DMS79 (cell line): ENCODE data around the gene STEAP1B.
"Not testable (repeated sequence)": the region's sequence is repeated elsewhere in the genome, so short reads cannot be mapped to it uniquely, and the experiment has no call there.

Experiments
- DNase-seq: peaks from one replicate; lab custom pipeline; 2025; lab: John Stamatoyannopoulos, UW

STEAP1B gene

DNA sequence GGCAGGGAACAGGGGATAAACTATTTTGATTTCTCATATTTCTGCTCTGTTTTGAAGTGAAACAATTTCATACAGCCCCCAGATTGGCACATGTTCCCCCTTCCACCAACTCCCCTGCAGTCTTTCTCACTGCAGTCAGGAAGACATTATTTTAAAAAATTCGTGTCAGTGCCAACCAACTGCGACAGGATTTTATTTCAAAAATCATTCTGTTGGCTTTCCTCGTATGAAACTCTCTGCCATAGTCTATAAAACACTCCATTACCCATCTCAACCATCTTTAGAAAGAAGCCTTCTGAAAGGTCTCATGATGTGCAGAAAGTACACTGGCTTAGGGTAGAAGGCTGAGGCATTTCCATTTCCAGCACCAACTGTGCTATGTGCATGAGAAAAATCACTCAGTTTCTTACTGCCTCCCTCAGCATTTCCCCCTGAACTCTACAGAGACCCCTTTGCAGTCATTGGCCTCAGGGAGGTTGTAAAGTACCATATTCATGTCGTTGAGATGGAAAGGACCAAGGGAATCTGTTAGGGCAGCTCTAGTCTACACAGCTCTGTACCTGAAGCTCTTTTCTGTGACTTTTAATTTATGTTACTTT is 46.9 kb downstream of the STEAP1B start:
- no peak for DNase-seq

DNA sequence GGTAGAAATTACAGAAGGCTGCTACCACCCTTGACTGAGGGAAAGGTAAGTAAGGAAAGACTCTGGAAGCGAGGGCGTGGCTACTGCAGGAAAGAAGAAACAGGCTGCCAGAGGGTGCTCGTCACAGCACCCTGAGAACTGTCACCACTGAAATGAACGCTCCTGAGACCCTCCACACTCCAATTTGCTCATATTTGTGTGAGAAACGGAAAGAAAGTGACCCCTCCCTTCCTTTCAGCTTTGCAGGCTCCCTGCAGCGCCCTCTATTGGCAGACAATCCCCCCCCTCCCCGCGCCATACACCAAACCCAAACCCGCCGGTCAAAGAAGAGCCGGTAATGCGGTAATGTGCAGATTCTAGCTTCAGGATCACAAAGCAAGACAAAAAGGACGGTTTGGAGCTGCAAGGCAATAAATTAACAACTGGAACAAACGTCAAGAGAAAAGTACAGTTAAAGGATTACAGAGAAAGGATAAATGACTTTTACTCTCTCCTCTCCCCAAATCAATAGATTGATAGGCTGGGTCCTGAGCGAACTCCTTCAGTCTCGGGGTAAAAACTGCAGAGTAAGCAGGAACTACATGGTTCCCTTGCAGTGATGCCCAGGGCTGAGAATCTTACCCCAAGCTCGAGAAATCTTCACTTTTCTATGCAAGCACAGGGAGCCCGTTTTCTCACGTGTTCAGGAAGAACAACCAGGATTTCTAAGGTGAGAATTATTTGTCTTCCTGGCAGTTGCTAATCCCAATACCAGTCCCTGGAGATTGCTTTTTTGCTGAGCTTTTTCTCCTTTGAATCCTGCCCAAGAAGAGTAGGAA is 47.6 kb downstream of the STEAP1B start:
- DNase-seq = no peak

DNA sequence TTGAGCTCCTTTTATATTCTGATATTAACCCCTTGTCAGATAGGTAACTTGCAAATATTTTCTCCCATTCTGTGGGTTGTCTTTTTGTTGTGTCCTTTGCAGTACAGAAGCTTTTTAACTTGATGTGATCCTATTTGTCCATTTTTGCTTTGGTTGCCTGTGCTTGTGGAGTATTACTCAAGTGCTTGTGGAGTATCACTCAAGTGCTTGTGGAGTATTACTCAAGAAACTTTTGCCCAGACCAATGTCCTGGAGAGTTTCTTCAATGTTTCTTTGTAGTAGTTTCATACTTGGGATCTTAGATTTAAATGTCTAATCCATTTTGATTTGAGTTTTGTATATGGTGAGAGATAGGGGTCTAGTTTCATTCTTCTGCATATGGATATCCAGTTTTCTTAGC is 50.0 kb downstream of the STEAP1B start:
- DNase-seq = peak; percentile 3

DNA sequence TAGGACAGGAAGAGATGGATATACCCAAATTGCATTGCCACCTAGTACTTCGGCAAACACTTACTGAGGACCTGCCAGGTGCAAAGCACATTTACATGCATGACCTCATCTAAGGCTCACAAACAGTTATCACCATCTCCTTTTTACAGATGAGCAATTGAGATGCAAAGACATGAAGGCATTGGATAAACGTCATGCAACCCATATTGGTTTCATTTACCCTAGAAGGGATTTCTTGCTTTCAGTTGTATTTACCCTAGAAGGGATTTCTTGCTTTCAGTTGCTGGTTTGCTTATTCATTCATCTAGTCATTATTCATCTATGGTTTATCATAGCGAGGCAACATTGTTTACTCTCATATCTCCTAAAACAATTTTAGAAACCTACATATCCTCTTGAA is 52.2 kb downstream of the STEAP1B start:
- no peak for DNase-seq

DNA sequence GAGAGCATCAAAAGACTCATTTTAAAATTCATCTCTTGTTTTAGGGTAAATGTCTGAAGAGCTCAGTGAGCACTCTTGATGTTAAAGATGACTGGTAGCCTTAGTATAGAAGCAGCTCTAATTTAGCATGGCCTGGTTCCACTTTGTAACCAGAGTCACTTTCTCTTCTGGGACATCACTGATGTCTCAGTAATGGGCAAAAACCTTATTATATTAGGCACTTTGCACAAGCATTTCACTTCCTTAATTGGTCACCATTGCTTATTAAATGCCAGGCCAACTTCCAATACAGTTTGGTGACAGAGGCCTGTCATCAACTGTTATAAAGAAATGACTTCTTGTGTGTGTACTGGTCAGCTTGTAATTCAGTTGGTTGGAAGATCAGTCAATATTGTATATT is 53.0 kb downstream of the STEAP1B start:
- no peak for DNase-seq

DNA sequence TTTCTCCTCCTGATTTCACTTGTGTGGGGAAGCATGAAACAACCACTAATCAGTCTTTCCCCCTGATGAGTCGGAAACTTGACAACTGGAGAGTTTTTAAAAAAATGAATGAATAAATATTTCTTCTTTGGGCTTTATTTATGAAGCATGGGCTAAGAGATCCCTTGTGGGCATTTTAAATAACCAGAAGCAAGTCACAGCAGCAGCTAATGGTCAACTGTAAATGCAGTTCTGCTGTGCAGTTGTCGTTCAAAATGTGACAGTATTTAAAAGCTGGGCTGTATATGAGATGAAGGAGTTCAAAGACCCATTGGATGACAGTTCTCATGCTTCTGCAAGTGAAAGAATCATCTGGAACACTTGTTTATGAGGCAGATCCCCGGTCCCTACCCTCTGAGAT is 54.1 kb downstream of the STEAP1B start:
- DNase-seq = no peak

DNA sequence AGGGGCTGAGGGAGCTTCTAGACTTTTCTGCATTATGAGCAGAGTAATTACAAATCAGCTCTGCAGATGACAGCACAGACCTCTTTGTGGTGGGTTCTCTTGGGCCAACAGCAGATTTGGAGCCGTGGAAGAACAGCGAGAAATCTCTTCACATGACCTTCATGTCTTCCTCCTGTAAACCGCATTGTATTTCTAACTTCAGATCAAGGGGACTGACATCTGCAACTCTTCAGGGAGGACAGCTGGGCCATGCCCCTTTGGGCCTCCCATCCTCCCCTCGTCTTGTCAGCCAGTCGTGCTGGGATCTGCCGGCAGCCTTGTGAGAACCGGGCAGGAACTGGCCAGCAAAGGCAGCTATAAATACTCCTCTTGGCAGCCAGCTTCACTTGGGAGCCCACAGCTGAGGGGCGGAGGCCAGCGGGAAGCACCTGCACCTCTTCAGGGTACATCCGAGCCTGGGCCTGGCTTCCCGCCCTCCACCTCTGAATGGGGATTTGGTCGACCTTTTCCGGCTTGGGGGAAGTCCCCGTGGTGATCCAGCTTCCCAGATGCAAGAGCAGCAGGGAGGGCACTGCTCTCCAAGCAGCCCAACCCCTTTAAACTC is 54.7 kb downstream of the STEAP1B start:
- peak; percentile 28 for DNase-seq

DNA sequence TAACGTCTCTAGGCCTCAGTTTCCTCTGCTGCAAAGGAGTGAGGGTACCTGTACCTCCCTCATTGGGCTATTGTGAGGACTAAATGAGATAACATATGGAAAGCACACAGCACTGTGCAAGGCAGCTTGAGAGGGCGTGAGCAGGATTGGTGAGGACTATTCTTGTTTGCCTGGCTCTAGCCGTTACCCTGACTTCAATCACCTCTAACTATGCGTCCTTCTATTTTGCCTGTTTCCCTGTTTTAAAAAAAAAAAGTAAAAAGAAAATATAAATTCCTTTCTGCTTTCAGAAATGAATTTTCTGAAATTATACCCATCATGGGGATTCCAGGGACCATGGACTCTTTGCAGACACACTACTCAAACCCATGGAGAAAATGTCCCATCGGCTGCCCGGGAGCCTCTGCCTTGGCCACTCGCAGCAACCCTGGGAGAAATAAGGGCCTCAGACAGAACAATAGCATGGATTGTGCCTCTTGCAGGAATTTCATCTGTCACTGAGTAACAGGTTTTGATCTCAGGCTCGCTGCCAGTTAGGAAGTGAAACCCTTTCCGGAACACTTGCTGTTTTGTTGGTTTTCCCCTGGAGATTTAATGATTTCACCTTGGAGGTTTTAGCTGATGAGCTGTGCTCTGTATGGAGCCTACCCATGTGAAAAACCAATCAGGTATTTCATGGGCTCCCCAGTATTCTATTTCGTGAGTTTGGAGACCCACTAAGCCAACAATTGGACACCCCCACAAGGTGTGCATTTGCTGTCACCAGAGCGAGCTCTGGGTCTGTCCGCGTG is 55.6 kb downstream of the STEAP1B start:
- no peak for DNase-seq

DNA sequence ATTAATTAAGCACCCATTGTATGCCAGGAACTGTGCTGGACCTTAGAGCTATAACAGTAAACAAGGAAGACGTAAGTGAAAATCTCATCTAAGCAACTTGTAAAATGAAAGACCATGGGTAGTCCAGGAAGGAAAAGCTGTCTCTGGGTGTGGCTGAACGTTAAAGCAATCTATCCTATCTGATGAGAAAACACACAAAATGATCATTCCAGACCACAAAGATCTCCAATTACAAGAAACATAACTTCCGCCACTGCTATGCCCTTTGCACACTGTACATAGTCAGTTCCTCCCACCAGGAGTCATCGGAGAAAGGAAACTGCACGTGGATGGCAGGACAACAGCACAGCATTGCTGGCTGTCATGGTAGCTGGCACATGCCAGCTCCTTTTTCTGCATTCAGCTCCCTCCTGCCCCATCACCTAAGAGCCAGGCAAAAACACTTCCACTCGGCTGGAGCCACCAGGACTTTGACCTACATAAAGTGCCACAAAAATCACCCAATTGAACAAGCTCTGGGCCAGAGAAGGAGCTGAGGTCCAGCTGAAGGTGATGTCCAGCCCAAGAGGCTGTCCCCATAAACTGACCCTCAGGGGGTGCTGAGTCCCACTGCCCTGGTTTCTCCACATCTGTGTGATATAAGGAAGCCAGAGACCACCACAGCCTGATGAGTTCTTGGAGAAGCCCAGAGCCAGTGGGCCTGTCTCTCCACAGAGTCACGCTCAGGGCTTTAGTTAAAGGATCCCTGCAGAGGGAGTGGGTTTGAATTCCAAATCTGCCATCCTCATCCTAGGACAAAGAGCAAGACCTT is 56.4 kb downstream of the STEAP1B start:
- DNase-seq = no peak

DNA sequence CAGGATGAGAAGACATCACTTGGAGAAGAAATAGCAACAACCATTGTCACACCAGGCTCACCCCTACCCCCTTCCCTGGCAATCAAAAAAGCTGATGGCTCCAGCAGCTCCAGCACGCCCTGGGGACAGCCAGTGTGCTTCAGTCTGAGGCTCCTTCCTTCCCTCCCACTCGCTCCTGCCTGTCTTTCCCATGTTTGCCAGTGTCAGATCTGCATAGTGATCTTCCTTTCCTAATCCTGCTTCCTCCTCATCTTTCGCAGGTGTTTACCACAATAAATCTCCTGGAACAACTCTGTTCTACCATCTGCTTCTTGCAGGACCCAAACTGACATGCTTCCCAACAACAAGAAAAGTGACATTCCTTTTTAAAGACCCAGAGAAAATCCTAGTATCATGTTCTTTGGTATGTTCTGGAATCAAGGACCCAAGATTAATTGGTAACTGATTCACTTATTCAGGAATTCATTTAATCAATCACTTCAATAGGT is 57.1 kb downstream of the STEAP1B start:
- DNase-seq = no peak

DNA sequence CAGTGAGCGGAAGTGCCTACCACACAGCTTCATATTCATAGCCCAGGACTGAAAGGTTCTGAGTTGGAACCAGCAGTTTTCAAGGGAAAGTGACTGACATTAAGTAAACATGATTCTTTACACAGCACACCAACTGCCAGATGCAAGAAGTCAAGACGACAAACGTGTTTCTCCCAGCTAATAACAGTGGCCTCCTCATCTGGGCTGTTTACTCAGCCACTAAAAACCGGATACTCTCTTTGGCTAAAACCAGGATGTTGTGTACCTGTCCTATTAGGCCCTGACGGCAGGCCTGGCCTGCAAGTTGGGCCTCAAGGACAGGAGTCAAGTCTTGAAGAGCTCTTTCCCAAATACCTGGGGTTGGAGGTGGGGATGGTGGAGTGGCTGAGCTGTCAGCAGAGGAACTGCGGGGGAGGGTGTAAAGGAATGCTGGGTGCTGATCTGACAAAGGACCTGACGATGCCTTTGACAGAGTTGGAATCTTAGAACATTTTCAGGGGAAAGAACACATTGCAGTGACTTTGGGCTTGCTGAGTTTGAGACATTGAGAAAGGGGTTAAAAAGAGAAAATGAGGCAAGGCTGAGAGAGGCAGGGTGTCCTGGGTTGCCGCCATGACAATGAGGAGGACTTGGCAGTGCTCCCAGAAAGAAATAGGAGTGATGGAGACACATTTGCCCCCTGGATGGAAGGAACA is 57.7 kb downstream of the STEAP1B start:
- no peak for DNase-seq

DNA sequence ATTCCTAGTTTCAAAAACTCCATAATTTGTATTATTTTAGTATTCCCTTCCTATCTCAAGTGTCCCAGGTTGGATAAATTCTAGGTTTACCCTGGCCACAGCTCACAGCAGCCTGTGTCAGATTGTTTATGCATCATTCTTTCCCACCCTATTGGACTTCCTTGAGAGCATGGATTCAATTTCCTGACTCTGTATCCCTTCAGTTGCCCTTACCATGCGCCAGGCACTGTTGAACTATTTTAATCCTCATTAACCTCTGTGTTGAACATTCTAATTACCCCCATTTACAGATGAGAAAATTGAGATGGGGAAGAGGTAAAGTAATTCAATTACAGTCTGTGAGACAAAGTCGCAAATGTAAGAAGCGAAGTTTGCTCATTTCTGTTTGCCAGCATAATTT is 58.8 kb downstream of the STEAP1B start:
- DNase-seq = no peak

DNA sequence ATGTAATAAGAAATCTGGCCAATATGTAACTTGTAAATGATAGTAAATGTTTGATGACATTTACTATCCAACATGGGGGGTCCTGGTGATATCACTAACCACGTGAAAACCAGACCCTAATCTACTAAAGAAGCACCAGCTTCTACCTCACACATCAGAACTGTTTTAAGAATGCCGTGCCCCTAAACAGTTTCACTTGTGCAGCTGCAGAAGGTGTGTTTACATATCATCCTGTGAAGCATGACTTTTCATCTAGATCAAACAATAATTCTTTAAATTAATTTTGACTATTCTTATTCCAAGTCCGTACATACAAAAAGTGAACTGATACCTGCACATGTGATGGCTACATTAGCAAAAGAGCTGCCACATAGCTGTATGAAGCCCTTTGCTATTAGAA is 61.0 kb downstream of the STEAP1B start:
- DNase-seq = no peak

DNA sequence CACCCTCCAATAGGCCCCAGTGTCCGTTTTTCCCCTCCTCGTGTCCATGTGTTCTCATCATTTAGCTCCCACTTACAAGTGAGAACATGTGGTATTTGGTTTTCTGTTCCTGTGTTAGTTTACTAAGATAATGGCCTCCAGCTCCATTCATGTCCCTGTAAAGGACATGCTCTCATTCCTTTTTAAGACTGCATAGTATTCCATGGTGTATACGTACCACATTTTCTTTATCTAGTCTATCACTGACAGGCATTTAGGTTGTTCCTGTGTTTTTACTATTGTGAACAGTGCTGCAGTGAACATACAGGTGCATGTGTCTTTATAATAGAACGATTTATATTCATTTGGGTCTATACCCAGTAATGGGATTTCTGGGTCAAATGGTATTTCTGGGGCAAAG is 63.4 kb downstream of the STEAP1B start:
- not testable (repeated sequence) for DNase-seq

DNA sequence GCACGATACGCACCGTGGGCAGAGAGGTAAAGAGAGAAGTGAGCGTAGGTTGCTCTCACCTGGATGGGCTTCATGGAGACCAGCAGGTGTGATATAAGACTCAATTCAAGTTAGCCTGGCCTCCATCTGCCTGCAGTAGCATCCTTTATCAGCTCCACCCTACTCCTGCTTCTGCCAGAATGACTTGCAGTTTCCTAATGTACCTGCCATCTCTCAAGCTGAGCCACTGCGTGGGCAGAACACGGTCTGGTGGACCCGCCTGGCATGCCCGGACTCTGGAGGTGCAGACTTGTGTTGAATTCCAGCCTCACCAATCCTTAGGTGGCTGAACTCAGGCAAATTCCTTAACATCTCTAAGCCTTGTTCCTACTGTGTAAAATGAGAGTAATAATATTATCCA is 64.3 kb downstream of the STEAP1B start:
- DNase-seq = no peak

DNA sequence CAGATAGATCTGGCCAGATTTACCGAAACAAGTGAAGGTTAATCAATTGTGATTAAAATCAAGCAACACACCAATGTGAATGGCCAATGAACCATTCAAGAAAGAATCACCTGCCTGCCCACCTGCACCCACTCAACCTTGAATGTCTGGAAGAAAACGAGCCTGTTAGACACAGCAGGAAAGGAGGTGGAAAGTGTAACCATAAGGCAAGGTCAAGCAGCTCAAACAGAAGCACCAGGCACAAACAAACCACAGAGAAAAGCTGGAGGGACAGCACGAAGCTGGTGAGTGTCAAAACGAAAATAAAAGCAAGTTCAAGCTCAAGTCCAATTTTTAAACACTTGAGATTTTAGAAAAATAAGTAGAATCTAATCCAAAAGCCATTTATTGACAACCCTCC is 64.9 kb downstream of the STEAP1B start:
- no peak for DNase-seq

DNA sequence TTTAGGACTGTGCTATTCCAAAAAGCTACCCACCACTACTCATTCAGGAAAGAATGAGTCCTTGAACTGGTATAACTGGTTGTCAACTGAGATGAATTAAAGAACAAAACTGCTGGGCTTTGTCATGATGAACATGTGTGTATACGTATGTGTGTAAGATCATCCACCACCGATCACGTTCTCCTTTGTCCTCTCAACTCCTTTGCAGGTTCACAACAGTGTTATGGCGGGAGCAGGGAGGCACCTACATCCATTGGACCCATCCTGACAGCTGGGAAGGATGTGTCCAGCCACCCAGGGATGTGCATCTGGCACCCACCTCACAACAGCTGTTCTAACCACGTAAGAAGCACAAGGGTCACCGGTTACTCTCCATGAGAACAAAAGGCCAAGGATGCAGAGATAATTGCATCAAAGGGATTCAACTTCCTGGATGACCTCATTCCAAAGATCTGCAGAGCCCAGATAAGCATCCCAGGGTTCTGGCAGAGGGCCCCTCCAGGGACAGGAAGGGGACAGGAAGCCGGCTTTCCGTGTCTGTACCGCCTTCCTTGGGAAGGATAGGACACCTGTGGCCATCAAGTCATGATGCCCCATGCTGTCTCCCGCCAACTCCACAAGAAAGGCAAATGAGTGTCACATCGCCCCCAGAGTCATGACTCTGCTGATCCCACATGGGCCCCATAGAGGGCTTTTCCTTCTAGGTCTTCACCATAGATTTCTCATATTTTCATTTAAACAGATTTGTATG is 66.1 kb downstream of the STEAP1B start:
- no peak for DNase-seq

DNA sequence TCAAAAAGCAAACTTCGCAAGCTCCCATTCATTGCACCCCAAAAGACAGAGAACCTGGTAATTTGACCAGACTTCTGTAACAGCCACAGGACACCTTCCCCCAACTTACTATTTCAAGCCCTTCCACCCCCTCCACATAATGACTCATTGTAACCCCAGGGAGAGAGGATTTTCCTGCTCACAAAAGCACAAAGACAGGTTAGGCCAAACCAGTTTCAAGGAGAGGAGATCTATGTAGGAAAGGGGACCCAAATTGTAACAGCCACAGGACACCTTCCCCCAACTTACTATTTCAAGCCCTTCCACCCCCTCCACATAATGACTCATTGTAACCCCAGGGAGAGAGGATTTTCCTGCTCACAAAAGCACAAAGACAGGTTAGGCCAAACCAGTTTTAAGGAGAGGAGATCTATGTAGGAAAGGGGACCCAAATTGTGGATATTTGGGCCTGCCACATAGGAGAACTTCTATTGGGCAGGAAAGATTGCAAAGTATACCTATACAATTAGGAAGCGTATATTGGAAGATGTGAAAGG is 66.8 kb downstream of the STEAP1B start:
- DNase-seq = not testable (repeated sequence)

DNA sequence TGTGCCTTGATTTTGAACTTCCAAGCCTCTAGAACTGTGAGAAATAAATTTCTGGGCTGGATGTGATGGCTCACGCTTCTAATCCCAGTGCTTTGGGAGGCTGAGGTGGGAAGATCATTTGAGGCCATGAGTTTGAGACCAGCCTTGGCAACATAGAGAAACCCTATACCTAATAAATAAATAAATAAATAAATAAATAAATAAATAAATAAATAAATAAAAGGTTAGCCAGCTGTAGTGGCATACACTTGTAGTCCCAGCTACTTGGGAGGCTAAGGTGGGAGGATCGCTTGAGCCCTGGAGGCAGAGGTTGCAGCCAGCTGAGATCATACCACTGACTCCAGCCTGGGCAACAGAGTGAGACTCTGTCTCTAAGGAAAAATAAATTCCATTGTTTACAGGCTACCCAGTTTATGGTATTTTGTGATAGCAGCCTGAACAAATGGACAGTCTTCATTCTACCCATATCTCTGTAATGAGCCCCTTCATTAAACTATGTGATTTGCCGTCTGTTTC is 67.7 kb downstream of the STEAP1B start:
- DNase-seq = no peak

DNA sequence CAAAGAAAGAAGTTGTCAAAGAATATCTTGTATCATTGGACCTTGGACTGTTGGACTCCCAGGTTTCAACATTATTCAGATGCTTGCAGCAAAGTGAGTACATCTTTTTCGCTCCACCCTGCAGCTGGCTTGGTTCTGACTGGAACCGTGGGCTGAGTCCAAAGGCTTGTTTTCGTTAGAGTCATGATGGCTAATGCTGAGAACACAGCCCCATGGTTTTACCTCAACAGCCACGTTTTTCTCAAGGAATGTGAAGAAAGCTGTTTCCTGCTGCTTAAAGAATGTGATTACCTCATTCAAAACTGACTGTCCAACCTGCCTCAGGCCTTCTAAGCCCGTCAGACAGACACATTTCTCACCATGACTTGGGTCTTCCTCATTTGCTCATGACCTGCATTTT is 69.5 kb downstream of the STEAP1B start:
- DNase-seq = no peak
